ENCODE data around the gene STAT1.

The STAT1 gene

DNA sequence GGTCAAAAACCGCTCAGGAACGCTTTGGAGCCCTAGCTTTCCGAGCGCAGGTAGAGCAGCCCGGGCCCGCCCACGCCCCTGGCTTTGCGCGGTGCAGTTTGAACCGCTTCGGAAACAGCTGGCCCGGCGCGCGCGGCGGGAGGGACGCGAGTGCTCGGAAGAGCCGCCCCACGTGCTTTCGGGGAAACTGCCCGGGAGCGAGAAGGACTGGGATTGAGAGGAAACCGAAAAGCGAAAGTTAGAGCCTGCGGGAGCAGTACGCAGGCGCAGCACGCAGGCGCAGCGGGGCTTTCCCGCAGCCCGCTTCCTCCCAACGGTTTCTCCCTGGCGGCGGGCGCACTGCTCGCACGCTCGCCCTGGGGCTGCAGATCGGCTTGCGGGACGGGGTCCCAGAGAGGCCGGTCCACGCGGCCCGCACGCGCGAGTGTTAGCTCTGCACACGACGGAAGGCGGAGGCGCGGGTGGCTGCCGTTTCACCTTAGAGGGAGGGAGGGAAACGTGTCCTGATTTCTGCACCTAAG is 6.3 kb upstream of the STAT1 start:
- no peaks in the 10 kb centered on the region; the same call in 1 of the 2 replicates for H3K4me1 ChIP-seq (ENCODE audit: control insufficient read depth, insufficient read depth, low read length)
- no peaks in the 10 kb centered on the region for H3K36me3 ChIP-seq (ENCODE audit: control insufficient read depth in 2 of 2, insufficient read depth in 1 of 2, low read length in 2 of 2)
- H3K27ac ChIP-seq (ENCODE audit: extremely low read depth, low read depth, low read length): peak overlapping the region; percentile 69; the same call in 1 of the 2 replicates
- CTCF ChIA-PET: interaction anchor here (0.5 to 1.5 kb wide), 3 partner anchors 13 to 169 kb away, joined by 3 to 5 read pairs (median 3); no protein-coding TSS in a partner anchor
- peak overlapping the region; percentile 67 for H3K4me3 ChIP-seq (ENCODE audit: low read depth, low read length)
- no peaks in the 10 kb centered on the region for H3K9me3 ChIP-seq (ENCODE audit: control insufficient read depth, insufficient read depth, low read depth, low read length)
- POLR2A ChIA-PET: interaction anchor here (0.6 to 1.7 kb wide), 7 partner anchors 8 to 1183 kb away, joined by 3 to 9 read pairs (median 4); no protein-coding TSS in a partner anchor
- no peak for TF ChIP-seq ZNF707 (tag by site-specific recombination; IDR thresholded peaks at IDR 0.05)
- peak; percentile 90 for TF ChIP-seq ZFHX2 (tag by site-specific recombination; conservative IDR thresholded peaks at IDR 0.05)
- TF ChIP-seq ZNF23 (tag by site-specific recombination; IDR thresholded peaks at IDR 0.05; ENCODE audit: borderline replicate concordance): no peak
- peak; percentile 85 for TF ChIP-seq ZFP69B (tag by site-specific recombination; IDR thresholded peaks at IDR 0.05)
- no peak for TF ChIP-seq HOXA7 (CRISPR knock-in tag; IDR thresholded peaks at IDR 0.05; ENCODE audit: borderline replicate concordance)
- no peak for TF ChIP-seq ZNF701 (tag by site-specific recombination; IDR thresholded peaks at IDR 0.05)
- TF ChIP-seq ZNF629 (tag by site-specific recombination; IDR thresholded peaks at IDR 0.05): peak; percentile 83
- TF ChIP-seq ZFP3 (tag by site-specific recombination; IDR thresholded peaks at IDR 0.05; ENCODE audit: low read depth): no peak
- no peak for TF ChIP-seq ZNF654 (tag by site-specific recombination; IDR thresholded peaks at IDR 0.05; ENCODE audit: low read depth)
- peak; percentile 45; the same call in 1 of the 2 replicates for TF ChIP-seq ZSCAN23 (tag by site-specific recombination; IDR thresholded peaks at IDR 0.05)
- TF ChIP-seq ZNF777 (tag by site-specific recombination; IDR thresholded peaks at IDR 0.05; ENCODE audit: borderline replicate concordance): no peak
- TF ChIP-seq, protein P1, sequence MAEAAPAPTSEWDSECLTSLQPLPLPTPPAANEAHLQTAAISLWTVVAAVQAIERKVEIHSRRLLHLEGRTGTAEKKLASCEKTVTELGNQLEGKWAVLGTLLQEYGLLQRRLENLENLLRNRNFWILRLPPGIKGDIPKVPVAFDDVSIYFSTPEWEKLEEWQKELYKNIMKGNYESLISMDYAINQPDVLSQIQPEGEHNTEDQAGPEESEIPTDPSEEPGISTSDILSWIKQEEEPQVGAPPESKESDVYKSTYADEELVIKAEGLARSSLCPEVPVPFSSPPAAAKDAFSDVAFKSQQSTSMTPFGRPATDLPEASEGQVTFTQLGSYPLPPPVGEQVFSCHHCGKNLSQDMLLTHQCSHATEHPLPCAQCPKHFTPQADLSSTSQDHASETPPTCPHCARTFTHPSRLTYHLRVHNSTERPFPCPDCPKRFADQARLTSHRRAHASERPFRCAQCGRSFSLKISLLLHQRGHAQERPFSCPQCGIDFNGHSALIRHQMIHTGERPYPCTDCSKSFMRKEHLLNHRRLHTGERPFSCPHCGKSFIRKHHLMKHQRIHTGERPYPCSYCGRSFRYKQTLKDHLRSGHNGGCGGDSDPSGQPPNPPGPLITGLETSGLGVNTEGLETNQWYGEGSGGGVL (tag by site-specific recombination; IDR thresholded peaks at IDR 0.05): no peak
- TF ChIP-seq, protein P2, sequence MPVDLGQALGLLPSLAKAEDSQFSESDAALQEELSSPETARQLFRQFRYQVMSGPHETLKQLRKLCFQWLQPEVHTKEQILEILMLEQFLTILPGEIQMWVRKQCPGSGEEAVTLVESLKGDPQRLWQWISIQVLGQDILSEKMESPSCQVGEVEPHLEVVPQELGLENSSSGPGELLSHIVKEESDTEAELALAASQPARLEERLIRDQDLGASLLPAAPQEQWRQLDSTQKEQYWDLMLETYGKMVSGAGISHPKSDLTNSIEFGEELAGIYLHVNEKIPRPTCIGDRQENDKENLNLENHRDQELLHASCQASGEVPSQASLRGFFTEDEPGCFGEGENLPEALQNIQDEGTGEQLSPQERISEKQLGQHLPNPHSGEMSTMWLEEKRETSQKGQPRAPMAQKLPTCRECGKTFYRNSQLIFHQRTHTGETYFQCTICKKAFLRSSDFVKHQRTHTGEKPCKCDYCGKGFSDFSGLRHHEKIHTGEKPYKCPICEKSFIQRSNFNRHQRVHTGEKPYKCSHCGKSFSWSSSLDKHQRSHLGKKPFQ (tag by site-specific recombination; IDR thresholded peaks at IDR 0.05): peak; percentile 48; the same call in 1 of the 2 replicates
- no peak for TF ChIP-seq ZNF549 (tag by site-specific recombination; IDR thresholded peaks at IDR 0.05)
- TF ChIP-seq ZNF202 (tag by site-specific recombination; IDR thresholded peaks at IDR 0.05; ENCODE audit: borderline replicate concordance): no peak
- no peak for TF ChIP-seq ZNF423 (tag by site-specific recombination; IDR thresholded peaks at IDR 0.05)
- TF ChIP-seq ZNF558 (tag by site-specific recombination; IDR thresholded peaks at IDR 0.05): no peak
- TF ChIP-seq, protein P3, sequence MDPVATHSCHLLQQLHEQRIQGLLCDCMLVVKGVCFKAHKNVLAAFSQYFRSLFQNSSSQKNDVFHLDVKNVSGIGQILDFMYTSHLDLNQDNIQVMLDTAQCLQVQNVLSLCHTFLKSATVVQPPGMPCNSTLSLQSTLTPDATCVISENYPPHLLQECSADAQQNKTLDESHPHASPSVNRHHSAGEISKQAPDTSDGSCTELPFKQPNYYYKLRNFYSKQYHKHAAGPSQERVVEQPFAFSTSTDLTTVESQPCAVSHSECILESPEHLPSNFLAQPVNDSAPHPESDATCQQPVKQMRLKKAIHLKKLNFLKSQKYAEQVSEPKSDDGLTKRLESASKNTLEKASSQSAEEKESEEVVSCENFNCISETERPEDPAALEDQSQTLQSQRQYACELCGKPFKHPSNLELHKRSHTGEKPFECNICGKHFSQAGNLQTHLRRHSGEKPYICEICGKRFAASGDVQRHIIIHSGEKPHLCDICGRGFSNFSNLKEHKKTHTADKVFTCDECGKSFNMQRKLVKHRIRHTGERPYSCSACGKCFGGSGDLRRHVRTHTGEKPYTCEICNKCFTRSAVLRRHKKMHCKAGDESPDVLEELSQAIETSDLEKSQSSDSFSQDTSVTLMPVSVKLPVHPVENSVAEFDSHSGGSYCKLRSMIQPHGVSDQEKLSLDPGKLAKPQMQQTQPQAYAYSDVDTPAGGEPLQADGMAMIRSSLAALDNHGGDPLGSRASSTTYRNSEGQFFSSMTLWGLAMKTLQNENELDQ (tag by site-specific recombination; IDR thresholded peaks at IDR 0.05; ENCODE audit: low read depth): no peak
- TF ChIP-seq, protein P4, sequence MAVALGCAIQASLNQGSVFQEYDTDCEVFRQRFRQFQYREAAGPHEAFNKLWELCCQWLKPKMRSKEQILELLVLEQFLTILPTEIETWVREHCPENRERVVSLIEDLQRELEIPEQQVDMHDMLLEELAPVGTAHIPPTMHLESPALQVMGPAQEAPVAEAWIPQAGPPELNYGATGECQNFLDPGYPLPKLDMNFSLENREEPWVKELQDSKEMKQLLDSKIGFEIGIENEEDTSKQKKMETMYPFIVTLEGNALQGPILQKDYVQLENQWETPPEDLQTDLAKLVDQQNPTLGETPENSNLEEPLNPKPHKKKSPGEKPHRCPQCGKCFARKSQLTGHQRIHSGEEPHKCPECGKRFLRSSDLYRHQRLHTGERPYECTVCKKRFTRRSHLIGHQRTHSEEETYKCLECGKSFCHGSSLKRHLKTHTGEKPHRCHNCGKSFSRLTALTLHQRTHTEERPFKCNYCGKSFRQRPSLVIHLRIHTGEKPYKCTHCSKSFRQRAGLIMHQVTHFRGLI (tag by site-specific recombination; IDR thresholded peaks at IDR 0.05): peak; percentile 42; the same call in 1 of the 2 replicates
- no peak for TF ChIP-seq ZBTB48 (tag by site-specific recombination; IDR thresholded peaks at IDR 0.05)
- no peak for TF ChIP-seq ZNF155 (tag by site-specific recombination; IDR thresholded peaks at IDR 0.05)
- peak; percentile 93 for TF ChIP-seq ZBTB17 (tag by site-specific recombination; IDR thresholded peaks at IDR 0.05)
- TF ChIP-seq, protein P5, sequence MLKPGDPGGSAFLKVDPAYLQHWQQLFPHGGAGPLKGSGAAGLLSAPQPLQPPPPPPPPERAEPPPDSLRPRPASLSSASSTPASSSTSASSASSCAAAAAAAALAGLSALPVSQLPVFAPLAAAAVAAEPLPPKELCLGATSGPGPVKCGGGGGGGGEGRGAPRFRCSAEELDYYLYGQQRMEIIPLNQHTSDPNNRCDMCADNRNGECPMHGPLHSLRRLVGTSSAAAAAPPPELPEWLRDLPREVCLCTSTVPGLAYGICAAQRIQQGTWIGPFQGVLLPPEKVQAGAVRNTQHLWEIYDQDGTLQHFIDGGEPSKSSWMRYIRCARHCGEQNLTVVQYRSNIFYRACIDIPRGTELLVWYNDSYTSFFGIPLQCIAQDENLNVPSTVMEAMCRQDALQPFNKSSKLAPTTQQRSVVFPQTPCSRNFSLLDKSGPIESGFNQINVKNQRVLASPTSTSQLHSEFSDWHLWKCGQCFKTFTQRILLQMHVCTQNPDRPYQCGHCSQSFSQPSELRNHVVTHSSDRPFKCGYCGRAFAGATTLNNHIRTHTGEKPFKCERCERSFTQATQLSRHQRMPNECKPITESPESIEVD (tag by site-specific recombination; IDR thresholded peaks at IDR 0.05): peak; percentile 43; the same call in 1 of the 2 replicates
- TF ChIP-seq ZNF768 (tag by site-specific recombination; IDR thresholded peaks at IDR 0.05): no peak
- TF ChIP-seq, protein P6, sequence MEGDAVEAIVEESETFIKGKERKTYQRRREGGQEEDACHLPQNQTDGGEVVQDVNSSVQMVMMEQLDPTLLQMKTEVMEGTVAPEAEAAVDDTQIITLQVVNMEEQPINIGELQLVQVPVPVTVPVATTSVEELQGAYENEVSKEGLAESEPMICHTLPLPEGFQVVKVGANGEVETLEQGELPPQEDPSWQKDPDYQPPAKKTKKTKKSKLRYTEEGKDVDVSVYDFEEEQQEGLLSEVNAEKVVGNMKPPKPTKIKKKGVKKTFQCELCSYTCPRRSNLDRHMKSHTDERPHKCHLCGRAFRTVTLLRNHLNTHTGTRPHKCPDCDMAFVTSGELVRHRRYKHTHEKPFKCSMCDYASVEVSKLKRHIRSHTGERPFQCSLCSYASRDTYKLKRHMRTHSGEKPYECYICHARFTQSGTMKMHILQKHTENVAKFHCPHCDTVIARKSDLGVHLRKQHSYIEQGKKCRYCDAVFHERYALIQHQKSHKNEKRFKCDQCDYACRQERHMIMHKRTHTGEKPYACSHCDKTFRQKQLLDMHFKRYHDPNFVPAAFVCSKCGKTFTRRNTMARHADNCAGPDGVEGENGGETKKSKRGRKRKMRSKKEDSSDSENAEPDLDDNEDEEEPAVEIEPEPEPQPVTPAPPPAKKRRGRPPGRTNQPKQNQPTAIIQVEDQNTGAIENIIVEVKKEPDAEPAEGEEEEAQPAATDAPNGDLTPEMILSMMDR (tag by site-specific recombination; IDR thresholded peaks at IDR 0.05): peak; percentile 53
- peak; percentile 71 for TF ChIP-seq SP3 (tag by site-specific recombination; IDR thresholded peaks at IDR 0.05)

Measured in HEK293 (cell line).